Measurements from ENCODE around the gene BAAT. TPM values are rescaled to one million over a fixed set of nuclear protein-coding genes. Genes with fewer than 3 reads are reported as not detected.

BAAT gene
- total and polyA plus RNA-seq, 2 of the 13 experiments (the other 11 are each of a cell fraction or from before 2014, with no cell fraction given): 0.71 to 7.9 TPM

DNA sequence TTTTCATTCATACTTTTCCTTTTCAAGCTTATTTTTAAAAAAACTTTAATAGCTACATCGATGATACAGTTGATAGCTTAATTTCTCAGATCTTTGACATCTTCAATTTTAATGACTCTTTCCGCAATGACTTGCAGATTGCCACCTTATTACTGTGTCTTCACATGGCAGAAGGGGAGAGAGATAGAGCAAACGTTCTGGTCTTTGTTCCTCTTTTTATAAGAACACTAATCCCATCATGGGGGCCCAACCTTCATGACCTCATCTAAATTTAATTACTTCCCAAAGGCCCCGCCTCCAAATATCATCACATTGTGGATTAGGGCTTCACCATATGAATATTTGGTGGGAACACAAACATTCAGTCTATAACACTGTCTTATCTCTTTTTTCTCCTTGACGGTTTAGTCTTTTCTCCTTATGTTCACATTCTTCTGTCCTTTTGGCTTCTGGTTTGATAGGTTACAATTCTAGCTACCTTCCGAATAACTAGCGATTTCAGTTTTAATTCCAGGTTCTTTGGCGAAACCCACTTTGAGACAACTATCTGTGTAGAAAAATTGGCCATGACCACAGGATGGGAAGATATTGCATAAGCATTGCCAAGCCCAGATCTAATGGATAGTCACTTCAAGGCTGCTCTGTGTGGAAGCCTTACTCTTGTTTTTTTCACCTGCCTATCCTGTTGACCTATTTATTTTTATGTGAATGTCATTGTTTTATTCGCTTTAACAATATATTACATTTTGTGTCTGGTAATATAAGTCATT is 18.9 kb upstream of the BAAT start:
- Histone ChIP-seq H3K9me3 (ENCODE audit: low read length) (peaks cover 13% of the 10 kb centered on the region; the same call in 1 of the 2 replicates), H3K27me3 (ENCODE audit: control insufficient read depth in 1 of 2, insufficient read depth in 2 of 2, low read length in 2 of 2) (no peaks in the 10 kb centered on the region; a peak in 1 of 5 replicates), H3K79me2 (ENCODE audit: insufficient read depth, low read length) (peaks cover 48% of the 10 kb centered on the region), H3K4me1 (ENCODE audit: insufficient read depth, low read length) (peaks cover 60% of the 10 kb centered on the region), H3K27ac (ENCODE audit: extremely low read length, insufficient read depth, low read length) (no peak overlapping the region), H3K4me3 (replicated peaks in 1 of 3; ENCODE audit: insufficient read depth in 1 of 3, low read depth in 2 of 3, low read length in 3 of 3) (no peak overlapping the region), H4K20me1 (ENCODE audit: insufficient read depth, low read length) (0 out of 2 replicates have a peak, but pooled peaks cover 7% of the 10 kb centered on the region), H3K9ac (ENCODE audit: insufficient read depth, low read depth, low read length) (no peak overlapping the region), H3K4me2 (ENCODE audit: low read depth, low read length) (no peak overlapping the region), H3K36me3 (replicated peaks in 1 of 2; ENCODE audit: control insufficient read depth in 1 of 2, insufficient read depth in 2 of 2, low read length in 2 of 2) (peaks cover 28 to 84% of the 10 kb centered on the region in 2 experiments), H2AFZ (ENCODE audit: low read length) (no peak overlapping the region)
- ATAC-seq (no peak), FAIRE-seq (no peak), DNase-seq (ENCODE audit: low spot score) (no peak)
- no TSS peak for BruUV-seq (replicated peaks)
- intact Hi-C loops (cut with micrococcal nuclease; ENCODE audit: unreplicated experiment) (loop anchor here (1.0 kb wide), 1 partner anchor 17 kb away; no protein-coding TSS in a partner anchor), in situ Hi-C loops (cut with HindIII; ENCODE audit: extremely low pct_ligation_motif_present, low pct_unique_long_range_greater_than_20kb) (no loop called here)
- TF ChIP-seq, protein P1, sequence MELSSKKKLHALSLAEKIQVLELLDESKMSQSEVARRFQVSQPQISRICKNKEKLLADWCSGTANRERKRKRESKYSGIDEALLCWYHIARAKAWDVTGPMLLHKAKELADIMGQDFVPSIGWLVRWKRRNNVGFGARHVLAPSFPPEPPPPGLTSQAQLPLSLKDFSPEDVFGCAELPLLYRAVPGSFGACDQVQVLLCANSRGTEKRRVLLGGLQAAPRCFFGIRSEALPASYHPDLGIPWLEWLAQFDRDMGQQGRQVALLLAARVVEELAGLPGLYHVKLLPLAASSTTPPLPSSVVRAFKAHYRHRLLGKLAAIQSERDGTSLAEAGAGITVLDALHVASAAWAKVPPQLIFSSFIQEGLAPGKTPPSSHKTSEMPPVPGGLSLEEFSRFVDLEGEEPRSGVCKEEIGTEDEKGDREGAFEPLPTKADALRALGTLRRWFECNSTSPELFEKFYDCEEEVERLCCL (CRISPR knock-in tag; IDR thresholded peaks at IDR 0.05; ENCODE audit: borderline replicate concordance): no peak
- TF ChIP-seq MAZ (IDR thresholded peaks at IDR 0.05; ENCODE audit: borderline replicate concordance, low read depth, low read length) (no peak), MAZ (CRISPR knock-in tag; IDR thresholded peaks at IDR 0.05; ENCODE audit: low read depth) (no peak), NFE2L2 (IDR thresholded peaks at IDR 0.05; ENCODE audit: low read length) (peak; percentile 31; the same call in 1 of the 2 replicates), ZNF496 (CRISPR knock-in tag; IDR thresholded peaks at IDR 0.05; ENCODE audit: insufficient replicate concordance) (no peak), GMEB2 (CRISPR knock-in tag; IDR thresholded peaks at IDR 0.05; ENCODE audit: low read depth) (no peak), ATF4 (CRISPR knock-in tag; IDR thresholded peaks at IDR 0.05) (peak in 1 of 2 experiments; percentile 66; a peak in 1 of 4 replicates), CEBPB (IDR thresholded peaks at IDR 0.05; ENCODE audit: borderline replicate concordance, low read depth, low read length) (peak; percentile 36; the same call in 1 of the 2 replicates), THAP11 (CRISPR knock-in tag; IDR thresholded peaks at IDR 0.05) (0 out of 2 replicates have a peak, but pooled peaks have one; percentile 5), CEBPG (CRISPR knock-in tag; IDR thresholded peaks at IDR 0.05) (peak; percentile 56; the same call in 1 of the 2 replicates)
- TF ChIP-seq, protein P2, sequence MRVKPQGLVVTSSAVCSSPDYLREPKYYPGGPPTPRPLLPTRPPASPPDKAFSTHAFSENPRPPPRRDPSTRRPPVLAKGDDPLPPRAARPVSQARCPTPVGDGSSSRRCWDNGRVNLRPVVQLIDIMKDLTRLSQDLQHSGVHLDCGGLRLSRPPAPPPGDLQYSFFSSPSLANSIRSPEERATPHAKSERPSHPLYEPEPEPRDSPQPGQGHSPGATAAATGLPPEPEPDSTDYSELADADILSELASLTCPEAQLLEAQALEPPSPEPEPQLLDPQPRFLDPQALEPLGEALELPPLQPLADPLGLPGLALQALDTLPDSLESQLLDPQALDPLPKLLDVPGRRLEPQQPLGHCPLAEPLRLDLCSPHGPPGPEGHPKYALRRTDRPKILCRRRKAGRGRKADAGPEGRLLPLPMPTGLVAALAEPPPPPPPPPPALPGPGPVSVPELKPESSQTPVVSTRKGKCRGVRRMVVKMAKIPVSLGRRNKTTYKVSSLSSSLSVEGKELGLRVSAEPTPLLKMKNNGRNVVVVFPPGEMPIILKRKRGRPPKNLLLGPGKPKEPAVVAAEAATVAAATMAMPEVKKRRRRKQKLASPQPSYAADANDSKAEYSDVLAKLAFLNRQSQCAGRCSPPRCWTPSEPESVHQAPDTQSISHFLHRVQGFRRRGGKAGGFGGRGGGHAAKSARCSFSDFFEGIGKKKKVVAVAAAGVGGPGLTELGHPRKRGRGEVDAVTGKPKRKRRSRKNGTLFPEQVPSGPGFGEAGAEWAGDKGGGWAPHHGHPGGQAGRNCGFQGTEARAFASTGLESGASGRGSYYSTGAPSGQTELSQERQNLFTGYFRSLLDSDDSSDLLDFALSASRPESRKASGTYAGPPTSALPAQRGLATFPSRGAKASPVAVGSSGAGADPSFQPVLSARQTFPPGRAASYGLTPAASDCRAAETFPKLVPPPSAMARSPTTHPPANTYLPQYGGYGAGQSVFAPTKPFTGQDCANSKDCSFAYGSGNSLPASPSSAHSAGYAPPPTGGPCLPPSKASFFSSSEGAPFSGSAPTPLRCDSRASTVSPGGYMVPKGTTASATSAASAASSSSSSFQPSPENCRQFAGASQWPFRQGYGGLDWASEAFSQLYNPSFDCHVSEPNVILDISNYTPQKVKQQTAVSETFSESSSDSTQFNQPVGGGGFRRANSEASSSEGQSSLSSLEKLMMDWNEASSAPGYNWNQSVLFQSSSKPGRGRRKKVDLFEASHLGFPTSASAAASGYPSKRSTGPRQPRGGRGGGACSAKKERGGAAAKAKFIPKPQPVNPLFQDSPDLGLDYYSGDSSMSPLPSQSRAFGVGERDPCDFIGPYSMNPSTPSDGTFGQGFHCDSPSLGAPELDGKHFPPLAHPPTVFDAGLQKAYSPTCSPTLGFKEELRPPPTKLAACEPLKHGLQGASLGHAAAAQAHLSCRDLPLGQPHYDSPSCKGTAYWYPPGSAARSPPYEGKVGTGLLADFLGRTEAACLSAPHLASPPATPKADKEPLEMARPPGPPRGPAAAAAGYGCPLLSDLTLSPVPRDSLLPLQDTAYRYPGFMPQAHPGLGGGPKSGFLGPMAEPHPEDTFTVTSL (CRISPR knock-in tag; IDR thresholded peaks at IDR 0.05; ENCODE audit: borderline replicate concordance): no peak
- POLR2A ChIA-PET: interaction anchor here (0.7 to 1.1 kb wide), 2 partner anchors 8 to 11 kb away, joined by 3 read pairs; no protein-coding TSS in a partner anchor
- 94% methylated on average over 9 of the region's 9 CpGs for WGBS (ENCODE audit: low lambda C conversion rate)
- CTCF ChIA-PET (ENCODE audit: low intra/inter-chr PET ratio, low total read pairs): no interaction called here

All from HepG2 (cell line).